GM23338 (cell line): ENCODE results near the gene JARID2. TPM values are rescaled to one million over a fixed set of nuclear protein-coding genes. Genes with fewer than 3 reads are reported as not detected.

Experiments used
- ATAC-seq: fragments of 200-7000 bp; cut with Tn5 transposase; 3 replicates; pipeline ENCODE4 v1.9.1; 2020
- DNase-seq: peaks from one replicate; pipeline ENCODE4 v3.0.0-alpha.2; 2015; ENCODE audit warnings: low spot score
- H2AFZ ChIP-seq: fragments of 200-600 bp; sonication (generic); 2 replicates; pipeline ENCODE4 v1.8.0; 2016; ENCODE audit warnings: antibody characterized with exemption, mild to moderate bottlenecking, moderate library complexity
- H3F3A ChIP-seq: fragments of 200-600 bp; sonication (generic); replicated peaks from 2 replicates; pipeline ENCODE4 v1.8.0; 2017; ENCODE audit warnings: antibody characterized with exemption, mixed run types, low read depth
- H3K27ac ChIP-seq: fragments of 200-600 bp; sonication (generic); 2 replicates; pipeline ENCODE4 v1.6.1; 2016; ENCODE audit warnings: low read depth
- H3K27me3 ChIP-seq: fragments of 200-600 bp; sonication (generic); 2 replicates; pipeline ENCODE4 v1.8.0; 2016; ENCODE audit warnings: mild to moderate bottlenecking, mixed run types, moderate library complexity; ENCODE audit not compliant: insufficient read depth
- H3K36me3 ChIP-seq: fragments of 200-600 bp; sonication (generic); 2 replicates; pipeline ENCODE4 v1.8.0; 2016; ENCODE audit warnings: mild to moderate bottlenecking; ENCODE audit not compliant: insufficient read depth
- H3K4me1 ChIP-seq: fragments of 200-600 bp; sonication (generic); 2 replicates; pipeline ENCODE4 v1.8.0; 2016; ENCODE audit warnings: mild to moderate bottlenecking, moderate library complexity; ENCODE audit not compliant: insufficient read depth
- H3K4me2 ChIP-seq: fragments of 200-600 bp; sonication (generic); 2 replicates; pipeline ENCODE4 v1.7.1; 2017; ENCODE audit warnings: mixed run types
- H3K4me3 ChIP-seq: fragments of 200-600 bp; sonication (generic); 2 replicates; pipeline ENCODE4 v1.6.1; 2016; ENCODE audit warnings: mixed run types
- H3K79me2 ChIP-seq: fragments of 200-600 bp; sonication (generic); replicated peaks from 2 replicates; pipeline ENCODE4 v1.8.0; 2017; ENCODE audit warnings: mild to moderate bottlenecking; ENCODE audit not compliant: insufficient read depth
- H3K9me2 ChIP-seq: fragments of 200-600 bp; sonication (generic); 2 replicates; pipeline ENCODE4 v1.8.0; 2017; ENCODE audit not compliant: insufficient read depth
- H4K20me1 ChIP-seq: fragments of 200-600 bp; sonication (generic); replicated peaks from 2 replicates; pipeline ENCODE4 v1.8.0; 2017; ENCODE audit warnings: mild to moderate bottlenecking; ENCODE audit not compliant: insufficient read depth
- H3K27ac Mint-ChIP-seq: 2 replicates; pipeline ENCODE4 v1.8.0; 2020; ENCODE audit warnings: inconsistent platforms, mild to moderate bottlenecking, moderate library complexity, mixed read lengths
- H3K27me3 Mint-ChIP-seq: 3 replicates; pipeline ENCODE4 v1.8.0; 2022; ENCODE audit warnings: low read depth, mild to moderate bottlenecking, moderate library complexity, mixed read lengths, inconsistent platforms; ENCODE audit not compliant: insufficient read depth, poor library complexity
- H3K36me3 Mint-ChIP-seq: 3 replicates; pipeline ENCODE4 v1.8.0; 2021; ENCODE audit warnings: low read depth, mild to moderate bottlenecking, inconsistent platforms, moderate library complexity, mixed read lengths
- H3K4me1 Mint-ChIP-seq: 3 replicates; pipeline ENCODE4 v1.8.0; 2020; ENCODE audit warnings: mild to moderate bottlenecking, inconsistent platforms, mixed read lengths
- H3K4me3 Mint-ChIP-seq: 3 replicates; pipeline ENCODE4 v1.8.0; 2021; ENCODE audit warnings: moderate library complexity, mild to moderate bottlenecking, inconsistent platforms, mixed read lengths
- H3K9me3 Mint-ChIP-seq: 3 replicates; pipeline ENCODE4 v1.8.0; 2020; ENCODE audit warnings: moderate library complexity, mild to moderate bottlenecking, inconsistent platforms, mixed read lengths
- CTCF ChIP-seq, 2 experiments: fragments of 200-600 bp in 1 of 2; sonication (generic) in 1 of 2; conservative IDR thresholded peaks; 2 replicates each; pipeline versions ENCODE4 v1.5.1 to v1.6.1; 2016 to 2017; ENCODE audit warnings: antibody characterized with exemption in 2 of 2, low read depth in 2 of 2, mild to moderate bottlenecking in 2 of 2, moderate library complexity in 1 of 2
- EZH2phosphoT487 ChIP-seq: fragments of 200-600 bp; sonication (generic); IDR thresholded peaks from one replicate; pipeline ENCODE4 v1.8.1; 2018; ENCODE audit warnings: antibody characterized with exemption; ENCODE audit not compliant: unreplicated experiment
- JUNB ChIP-seq: IDR thresholded peaks from one replicate; pipeline ENCODE4 v1.6.1; 2016; ENCODE audit warnings: antibody characterized with exemption; ENCODE audit not compliant: unreplicated experiment
- NANOG ChIP-seq: IDR thresholded peaks from 2 replicates; pipeline ENCODE4 v1.6.1; 2016; ENCODE audit warnings: antibody characterized with exemption, borderline replicate concordance
- POLR2AphosphoS5 ChIP-seq: IDR thresholded peaks from 2 replicates; pipeline ENCODE4 v1.6.1; 2016; ENCODE audit warnings: antibody characterized with exemption, low read depth
- ZNF331 ChIP-seq: fragments of 250-450 bp; sonication (Bioruptor Pico); IDR thresholded peaks from 2 replicates; pipeline ENCODE4 v1.5.0; 2020; ENCODE audit warnings: low read depth, mild to moderate bottlenecking, moderate library complexity
- ZNF462 ChIP-seq: fragments of 250-450 bp; sonication (Bioruptor Pico); IDR thresholded peaks from 2 replicates; pipeline ENCODE4 v1.5.0; 2020; ENCODE audit warnings: mild to moderate bottlenecking, moderate library complexity
- polyA plus RNA-seq: library from polyadenylated mRNA; unstranded; fragments of >200 nt; fragmentation: Nextera tagmentation; extraction: Ambion mirVana; gene quantifications from 2 replicates; pipeline ENCODE4 v1.2.1, GENCODE V29; 2016
- total RNA-seq: library from RNA; depleted of rRNA; stranded (reverse); fragments of >200 nt; shearing (Covaris generic); gene quantifications from 2 replicates; pipeline ENCODE4 v1.2.3, GENCODE V29; 2014
- TF ChIP-seq, protein P1 (sequence below): IDR thresholded peaks from 2 replicates; pipeline ENCODE4 v1.6.1; 2016; ENCODE audit warnings: antibody characterized with exemption

JARID2 gene
- total and polyA plus RNA-seq, 2 experiments from 2014 or later = 92.8 to 196 TPM

DNA sequence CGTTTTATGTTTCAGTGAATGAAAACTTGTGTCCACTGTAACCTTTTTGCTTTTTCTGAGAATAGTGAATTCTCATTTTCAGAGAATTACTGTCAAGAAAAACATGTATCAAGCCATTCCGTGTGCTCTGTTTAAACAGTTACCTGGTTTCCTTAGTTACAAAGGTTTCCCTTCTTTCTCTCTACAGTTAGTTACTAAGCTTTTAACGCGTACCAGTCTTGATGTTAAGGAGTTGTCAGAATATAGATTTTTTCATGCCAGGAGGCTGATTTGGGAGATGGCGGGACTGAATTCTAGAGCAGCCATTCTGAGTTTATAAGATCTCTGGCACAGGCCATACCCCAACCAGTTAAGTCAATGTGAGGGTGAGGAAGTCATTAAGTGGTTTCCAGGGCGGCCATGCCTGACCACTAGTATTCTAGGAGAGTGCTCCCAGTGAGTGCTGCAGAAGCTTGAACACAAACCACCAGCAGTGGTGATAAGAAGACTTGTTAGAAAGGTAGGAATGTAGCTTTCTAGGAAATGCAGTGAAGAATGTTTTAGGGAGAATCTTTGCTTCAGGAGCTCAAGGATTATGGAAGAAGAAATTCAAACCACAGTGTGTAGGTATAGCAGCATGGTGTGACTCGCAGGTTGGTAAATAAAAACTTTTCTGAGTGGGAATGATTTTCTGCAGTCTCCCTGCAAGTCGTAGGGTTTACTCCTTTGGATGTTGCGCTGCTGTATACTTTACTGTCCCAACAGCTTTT is 112.9 kb downstream of the JARID2 start:
- no peak for DNase-seq
- H3K4me3 ChIP-seq = no peak overlapping the region
- no peaks in the 10 kb centered on the region for H3K9me3 Mint-ChIP-seq
- H3K9me2 ChIP-seq = no peaks in the 10 kb centered on the region
- no peaks in the 10 kb centered on the region; the same call in 1 of the 2 replicates for H3K36me3 ChIP-seq
- H3K79me2 ChIP-seq = peaks cover 100% of the 10 kb centered on the region
- H3K27ac ChIP-seq = no peak overlapping the region
- peaks cover 52% of the 10 kb centered on the region for H3K4me1 Mint-ChIP-seq
- no peak overlapping the region for H2AFZ ChIP-seq
- H3F3A ChIP-seq = peaks cover 15% of the 10 kb centered on the region
- no peak overlapping the region; the same call in 2 of the 3 replicates for H3K4me3 Mint-ChIP-seq
- peaks cover 98% of the 10 kb centered on the region for H3K4me1 ChIP-seq
- H3K4me2 ChIP-seq = peak overlapping the region; percentile 23
- ATAC-seq = peak; percentile 24
- peaks cover 100% of the 10 kb centered on the region for H4K20me1 ChIP-seq
- H3K27me3 Mint-ChIP-seq = peaks cover 23% of the 10 kb centered on the region
- H3K27me3 ChIP-seq = no peaks in the 10 kb centered on the region
- peaks cover 9% of the 10 kb centered on the region; the same call in 1 of the 3 replicates for H3K36me3 Mint-ChIP-seq
- TF ChIP-seq, protein P1, sequence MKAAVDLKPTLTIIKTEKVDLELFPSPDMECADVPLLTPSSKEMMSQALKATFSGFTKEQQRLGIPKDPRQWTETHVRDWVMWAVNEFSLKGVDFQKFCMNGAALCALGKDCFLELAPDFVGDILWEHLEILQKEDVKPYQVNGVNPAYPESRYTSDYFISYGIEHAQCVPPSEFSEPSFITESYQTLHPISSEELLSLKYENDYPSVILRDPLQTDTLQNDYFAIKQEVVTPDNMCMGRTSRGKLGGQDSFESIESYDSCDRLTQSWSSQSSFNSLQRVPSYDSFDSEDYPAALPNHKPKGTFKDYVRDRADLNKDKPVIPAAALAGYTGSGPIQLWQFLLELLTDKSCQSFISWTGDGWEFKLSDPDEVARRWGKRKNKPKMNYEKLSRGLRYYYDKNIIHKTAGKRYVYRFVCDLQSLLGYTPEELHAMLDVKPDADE = no peak
- no peak for TF ChIP-seq ZNF462 (CRISPR knock-in tag)
- no peak for TF ChIP-seq POLR2AphosphoS5
- TF ChIP-seq JUNB = no peak
- TF ChIP-seq ZNF331 (CRISPR knock-in tag) = no peak
- no peak for TF ChIP-seq CTCF (conservative IDR thresholded peaks at IDR 0.05; ENCODE audit: low read depth in 2 of 2)
- TF ChIP-seq NANOG = no peak
- no peak for TF ChIP-seq EZH2phosphoT487
- H3K27ac Mint-ChIP-seq = 0 out of 2 replicates have a peak overlapping the region, but pooled peaks have one; percentile 7
